NCI-H2029 treated with DMSO at 0.1 percent for 48 hours (cell line): ENCODE results near the gene UGDH.
"Not testable (repeated sequence)": the region's sequence is repeated elsewhere in the genome, so short reads cannot be mapped to it uniquely, and the experiment has no call there.

ENCODE experiments used
- DNase-seq: peaks from one replicate; lab custom pipeline; 2025; lab: John Stamatoyannopoulos, UW

The UGDH gene

GRCh38 chr4:39527296-39528060, at the start of gene UGDH:
UGDH (minus strand) TSS chr4:39527439; CDS start chr4:39521512, 5,927 bp downstream.
- DNase-seq, result peak; percentile 85

- DNase-seq, result no peak
Measured at GRCh38 chr4:39574946-39575345, 47.7 kb upstream of the UGDH start.

GRCh38 chr4:39571504-39571903, 44.3 kb upstream of the UGDH start:
- DNase-seq, result no peak

- DNase-seq, result no peak
Measured at GRCh38 chr4:39571054-39571453, 43.8 kb upstream of the UGDH start.

GRCh38 chr4:39569209-39569608, 42.0 kb upstream of the UGDH start:
- DNase-seq, result no peak

- no peak for DNase-seq
Measured at GRCh38 chr4:39568805-39569204, 41.6 kb upstream of the UGDH start.

GRCh38 chr4:39565878-39566600, 38.8 kb upstream of the UGDH start:
- DNase-seq, result no peak

- DNase-seq, result no peak
Measured at GRCh38 chr4:39563346-39563847, 36.2 kb upstream of the UGDH start.

- DNase-seq, result no peak
Measured at GRCh38 chr4:39562792-39563191, 35.6 kb upstream of the UGDH start.

- DNase-seq, result no peak
Measured at GRCh38 chr4:39559626-39560025, 32.4 kb upstream of the UGDH start.

GRCh38 chr4:39555472-39555871, 28.2 kb upstream of the UGDH start:
- DNase-seq, result no peak

GRCh38 chr4:39548425-39549067, 21.3 kb upstream of the UGDH start:
- DNase-seq, result no peak

- no peak for DNase-seq
Measured at GRCh38 chr4:39544580-39545315, 17.5 kb upstream of the UGDH start.

GRCh38 chr4:39544080-39544479, 16.8 kb upstream of the UGDH start:
- not testable (repeated sequence) for DNase-seq

- no peak for DNase-seq
Measured at GRCh38 chr4:39543034-39543433, 15.8 kb upstream of the UGDH start.

GRCh38 chr4:39542611-39543012, 15.4 kb upstream of the UGDH start:
- DNase-seq, result no peak

GRCh38 chr4:39541987-39542610, 14.9 kb upstream of the UGDH start:
- no peak for DNase-seq

- no peak for DNase-seq
Measured at GRCh38 chr4:39539089-39539611, 11.9 kb upstream of the UGDH start.

- no peak for DNase-seq
Measured at GRCh38 chr4:39533541-39533940, 6.3 kb upstream of the UGDH start.

- DNase-seq, result not testable (repeated sequence)
Measured at GRCh38 chr4:39532237-39532636, 5.0 kb upstream of the UGDH start.

- no peak for DNase-seq
Measured at GRCh38 chr4:39530682-39531081, 3.4 kb upstream of the UGDH start.
